GM23338 (cell line): ENCODE data around the gene TNS3. TPM values are rescaled to one million over a fixed set of nuclear protein-coding genes. Genes with fewer than 3 reads are reported as not detected.
A peak's percentile ranks its signal among the peaks of the same experiment; 100 is the strongest.

Source experiments
- ATAC-seq: fragments of 200-7000 bp; cut with Tn5 transposase; 3 replicates; pipeline ENCODE4 v1.9.1; 2020
- DNase-seq: peaks from one replicate; pipeline ENCODE4 v3.0.0-alpha.2; 2015; ENCODE audit warnings: low spot score
- H2AFZ ChIP-seq: fragments of 200-600 bp; sonication (generic); 2 replicates; pipeline ENCODE4 v1.8.0; 2016; ENCODE audit warnings: antibody characterized with exemption, mild to moderate bottlenecking, moderate library complexity
- H3F3A ChIP-seq: fragments of 200-600 bp; sonication (generic); replicated peaks from 2 replicates; pipeline ENCODE4 v1.8.0; 2017; ENCODE audit warnings: antibody characterized with exemption, mixed run types, low read depth
- H3K27ac ChIP-seq: fragments of 200-600 bp; sonication (generic); 2 replicates; pipeline ENCODE4 v1.6.1; 2016; ENCODE audit warnings: low read depth
- H3K27me3 ChIP-seq: fragments of 200-600 bp; sonication (generic); 2 replicates; pipeline ENCODE4 v1.8.0; 2016; ENCODE audit warnings: mild to moderate bottlenecking, mixed run types, moderate library complexity; ENCODE audit not compliant: insufficient read depth
- H3K36me3 ChIP-seq: fragments of 200-600 bp; sonication (generic); 2 replicates; pipeline ENCODE4 v1.8.0; 2016; ENCODE audit warnings: mild to moderate bottlenecking; ENCODE audit not compliant: insufficient read depth
- H3K4me1 ChIP-seq: fragments of 200-600 bp; sonication (generic); 2 replicates; pipeline ENCODE4 v1.8.0; 2016; ENCODE audit warnings: mild to moderate bottlenecking, moderate library complexity; ENCODE audit not compliant: insufficient read depth
- H3K4me2 ChIP-seq: fragments of 200-600 bp; sonication (generic); 2 replicates; pipeline ENCODE4 v1.7.1; 2017; ENCODE audit warnings: mixed run types
- H3K4me3 ChIP-seq: fragments of 200-600 bp; sonication (generic); 2 replicates; pipeline ENCODE4 v1.6.1; 2016; ENCODE audit warnings: mixed run types
- H3K79me2 ChIP-seq: fragments of 200-600 bp; sonication (generic); replicated peaks from 2 replicates; pipeline ENCODE4 v1.8.0; 2017; ENCODE audit warnings: mild to moderate bottlenecking; ENCODE audit not compliant: insufficient read depth
- H3K9me2 ChIP-seq: fragments of 200-600 bp; sonication (generic); 2 replicates; pipeline ENCODE4 v1.8.0; 2017; ENCODE audit not compliant: insufficient read depth
- H4K20me1 ChIP-seq: fragments of 200-600 bp; sonication (generic); replicated peaks from 2 replicates; pipeline ENCODE4 v1.8.0; 2017; ENCODE audit warnings: mild to moderate bottlenecking; ENCODE audit not compliant: insufficient read depth
- H3K27ac Mint-ChIP-seq: 2 replicates; pipeline ENCODE4 v1.8.0; 2020; ENCODE audit warnings: inconsistent platforms, mild to moderate bottlenecking, moderate library complexity, mixed read lengths
- H3K27me3 Mint-ChIP-seq: 3 replicates; pipeline ENCODE4 v1.8.0; 2022; ENCODE audit warnings: low read depth, mild to moderate bottlenecking, moderate library complexity, mixed read lengths, inconsistent platforms; ENCODE audit not compliant: insufficient read depth, poor library complexity
- H3K36me3 Mint-ChIP-seq: 3 replicates; pipeline ENCODE4 v1.8.0; 2021; ENCODE audit warnings: low read depth, mild to moderate bottlenecking, inconsistent platforms, moderate library complexity, mixed read lengths
- H3K4me1 Mint-ChIP-seq: 3 replicates; pipeline ENCODE4 v1.8.0; 2020; ENCODE audit warnings: mild to moderate bottlenecking, inconsistent platforms, mixed read lengths
- H3K4me3 Mint-ChIP-seq: 3 replicates; pipeline ENCODE4 v1.8.0; 2021; ENCODE audit warnings: moderate library complexity, mild to moderate bottlenecking, inconsistent platforms, mixed read lengths
- H3K9me3 Mint-ChIP-seq: 3 replicates; pipeline ENCODE4 v1.8.0; 2020; ENCODE audit warnings: moderate library complexity, mild to moderate bottlenecking, inconsistent platforms, mixed read lengths
- CREB1 ChIP-seq: fragments of 250-450 bp; sonication (Bioruptor Pico); IDR thresholded peaks from 2 replicates; pipeline ENCODE4 v1.5.0; 2020; ENCODE audit warnings: low read depth, mild to moderate bottlenecking, moderate library complexity
- CTCF ChIP-seq, 2 experiments: fragments of 200-600 bp in 1 of 2; sonication (generic) in 1 of 2; conservative IDR thresholded peaks; 2 replicates each; pipeline versions ENCODE4 v1.5.1 to v1.6.1; 2016 to 2017; ENCODE audit warnings: antibody characterized with exemption in 2 of 2, low read depth in 2 of 2, mild to moderate bottlenecking in 2 of 2, moderate library complexity in 1 of 2
- EZH2phosphoT487 ChIP-seq: fragments of 200-600 bp; sonication (generic); IDR thresholded peaks from one replicate; pipeline ENCODE4 v1.8.1; 2018; ENCODE audit warnings: antibody characterized with exemption; ENCODE audit not compliant: unreplicated experiment
- JUNB ChIP-seq: IDR thresholded peaks from one replicate; pipeline ENCODE4 v1.6.1; 2016; ENCODE audit warnings: antibody characterized with exemption; ENCODE audit not compliant: unreplicated experiment
- NANOG ChIP-seq: IDR thresholded peaks from 2 replicates; pipeline ENCODE4 v1.6.1; 2016; ENCODE audit warnings: antibody characterized with exemption, borderline replicate concordance
- POLR2AphosphoS5 ChIP-seq: IDR thresholded peaks from 2 replicates; pipeline ENCODE4 v1.6.1; 2016; ENCODE audit warnings: antibody characterized with exemption, low read depth
- STAT1 ChIP-seq: IDR thresholded peaks from one replicate; pipeline ENCODE4 v1.6.1; 2016; ENCODE audit warnings: antibody characterized with exemption; ENCODE audit not compliant: unreplicated experiment
- ZNF114 ChIP-seq: fragments of 250-450 bp; sonication (Bioruptor Pico); IDR thresholded peaks from 2 replicates; pipeline ENCODE4 v1.5.0; 2020; ENCODE audit warnings: mild to moderate bottlenecking, moderate library complexity
- ZNF462 ChIP-seq: fragments of 250-450 bp; sonication (Bioruptor Pico); IDR thresholded peaks from 2 replicates; pipeline ENCODE4 v1.5.0; 2020; ENCODE audit warnings: mild to moderate bottlenecking, moderate library complexity
- polyA plus RNA-seq: library from polyadenylated mRNA; unstranded; fragments of >200 nt; fragmentation: Nextera tagmentation; extraction: Ambion mirVana; gene quantifications from 2 replicates; pipeline ENCODE4 v1.2.1, GENCODE V29; 2016
- total RNA-seq: library from RNA; depleted of rRNA; stranded (reverse); fragments of >200 nt; shearing (Covaris generic); gene quantifications from 2 replicates; pipeline ENCODE4 v1.2.3, GENCODE V29; 2014

TNS3 gene
- total and polyA plus RNA-seq, 2 experiments from 2014 or later = 6.2 to 28.7 TPM

DNA sequence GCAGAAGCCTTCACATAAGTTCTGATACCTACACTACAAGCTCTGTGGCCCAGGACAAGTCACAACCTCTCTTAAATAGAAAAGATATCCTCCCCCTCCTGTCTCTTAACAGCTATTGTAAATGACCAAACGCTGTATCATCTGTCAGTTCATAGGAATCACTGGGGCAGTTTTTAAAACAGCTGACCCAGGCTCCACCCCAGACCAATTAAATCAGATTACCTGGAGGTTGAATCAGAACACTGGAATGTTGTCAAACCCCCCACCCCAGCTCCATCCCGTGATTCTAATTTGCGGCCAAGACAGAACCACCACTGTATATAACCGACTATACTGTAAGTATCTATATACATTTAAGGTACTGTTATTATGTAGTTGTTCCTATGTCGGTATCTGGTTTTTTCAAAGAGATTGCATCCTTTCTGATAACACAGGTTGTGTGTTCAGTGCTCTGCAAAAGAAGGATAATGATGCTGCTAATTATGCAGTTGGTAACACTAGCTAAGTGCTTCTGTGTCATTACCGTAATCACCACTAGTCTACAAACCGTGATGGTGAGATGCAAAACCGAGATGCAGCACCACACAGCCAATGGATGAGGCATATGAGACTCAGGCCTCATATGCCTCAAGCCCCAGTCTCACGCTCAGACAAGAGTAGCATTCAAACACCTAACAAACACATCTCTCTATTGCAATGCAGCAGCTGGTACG lies 47.4 kb downstream of the TNS3 start (continued):
- TF ChIP-seq ZNF462 = no peak
- TF ChIP-seq CTCF (conservative IDR thresholded peaks at IDR 0.05; ENCODE audit: low read depth in 2 of 2) = peak; percentile 9 to 38; a peak in 2 of 4 replicates

DNA sequence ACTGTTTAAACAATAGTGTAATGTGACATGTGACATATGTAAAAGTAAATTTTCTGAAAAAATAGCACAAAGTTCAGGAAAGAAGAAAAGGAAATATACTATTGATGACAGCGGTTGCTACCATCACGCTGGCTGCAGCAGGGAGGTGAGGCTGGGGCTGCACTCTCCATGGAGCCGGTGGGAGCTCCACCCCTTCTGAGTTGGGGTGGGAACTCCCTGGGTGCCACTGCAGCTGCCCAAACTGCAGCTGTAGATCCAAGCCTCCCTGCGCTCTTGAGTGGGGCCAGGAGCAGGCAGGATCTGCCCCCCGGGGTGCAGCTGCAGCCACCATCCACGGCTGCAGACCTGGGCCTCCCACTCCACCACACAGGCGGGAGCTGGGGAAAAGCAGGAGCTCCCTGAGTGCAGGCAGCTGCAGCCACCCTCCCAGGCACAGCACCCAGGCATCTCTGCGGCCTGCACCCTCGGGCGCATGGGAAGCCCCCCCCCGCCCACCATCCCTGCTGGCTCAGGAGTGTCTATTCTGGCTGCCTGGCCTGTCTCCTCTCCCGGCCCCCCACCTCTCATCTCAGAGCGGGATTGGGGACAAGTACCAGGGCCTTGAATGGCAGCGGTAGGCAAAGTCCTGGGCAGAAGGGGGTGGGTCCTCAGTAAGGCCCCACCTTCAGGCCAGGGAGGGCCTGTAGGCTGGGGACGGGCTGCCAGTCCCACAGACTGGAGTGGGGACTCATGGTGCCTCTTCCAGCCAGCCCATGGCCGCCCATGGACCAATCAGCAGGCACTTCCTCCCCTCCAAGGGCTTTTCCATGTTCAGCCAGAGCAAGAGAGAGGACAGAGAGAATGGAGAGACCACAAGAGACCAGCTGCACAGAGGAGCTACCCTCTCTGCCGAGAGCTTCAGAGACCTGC lies 50.1 kb downstream of the TNS3 start:
- H3K36me3 Mint-ChIP-seq = peaks cover 22% of the 10 kb centered on the region
- H4K20me1 ChIP-seq = peaks cover 10% of the 10 kb centered on the region
- peaks cover 11% of the 10 kb centered on the region for H3K9me3 Mint-ChIP-seq
- DNase-seq (no peak), ATAC-seq (no peak; the same call in 2 of the 3 replicates)
- no peak overlapping the region for H3K4me3 Mint-ChIP-seq
- H3K27ac Mint-ChIP-seq = no peak overlapping the region
- peaks cover 5% of the 10 kb centered on the region; the same call in 1 of the 2 replicates for H3F3A ChIP-seq
- no peaks in the 10 kb centered on the region for H3K36me3 ChIP-seq
- no peak overlapping the region for H3K27ac ChIP-seq
- H3K27me3 Mint-ChIP-seq = peaks cover 15% of the 10 kb centered on the region
- no peak overlapping the region for H3K4me2 ChIP-seq
- H3K4me1 Mint-ChIP-seq = peaks cover 38% of the 10 kb centered on the region
- H2AFZ ChIP-seq = no peak overlapping the region
- peaks cover 23% of the 10 kb centered on the region for H3K4me1 ChIP-seq
- H3K9me2 ChIP-seq = no peaks in the 10 kb centered on the region
- peaks cover 17% of the 10 kb centered on the region for H3K27me3 ChIP-seq
- H3K79me2 ChIP-seq = peaks cover 48% of the 10 kb centered on the region
- no peak overlapping the region for H3K4me3 ChIP-seq
- TF ChIP-seq STAT1 = no peak
- no peak for TF ChIP-seq ZNF114 (CRISPR knock-in tag)
- TF ChIP-seq JUNB = no peak
- no peak for TF ChIP-seq POLR2AphosphoS5
- no peak for TF ChIP-seq CREB1 (CRISPR knock-in tag)
- no peak for TF ChIP-seq EZH2phosphoT487
- no peak for TF ChIP-seq NANOG
